Nephron progenitor cell (in vitro differentiated cells): ENCODE results near the gene FBF1.

Experiments used
- DNase-seq: peaks from one replicate; pipeline ENCODE4 v3.0.0; 2021
- H3K27ac Mint-ChIP-seq: 2 replicates; pipeline ENCODE4 v1.8.0; 2021; ENCODE audit warnings: mild to moderate bottlenecking, moderate library complexity, mixed read lengths
- H3K27me3 Mint-ChIP-seq: 2 replicates; pipeline ENCODE4 v1.8.0; 2021; ENCODE audit warnings: mild to moderate bottlenecking, low read depth, mixed read lengths; ENCODE audit not compliant: poor library complexity
- H3K36me3 Mint-ChIP-seq: 2 replicates; pipeline ENCODE4 v1.8.0; 2021; ENCODE audit warnings: low read depth, mixed read lengths
- H3K4me1 Mint-ChIP-seq: 2 replicates; pipeline ENCODE4 v1.8.0; 2021; ENCODE audit warnings: mixed read lengths
- H3K4me3 Mint-ChIP-seq: 2 replicates; pipeline ENCODE4 v1.8.0; 2021; ENCODE audit warnings: mild to moderate bottlenecking, moderate library complexity, mixed read lengths
- H3K9me3 Mint-ChIP-seq: 2 replicates; pipeline ENCODE4 v1.8.0; 2021; ENCODE audit warnings: mild to moderate bottlenecking, moderate library complexity, mixed read lengths
- CTCF ChIP-seq: fragments of 200-600 bp; sonication (generic); IDR thresholded peaks from 2 replicates; pipeline ENCODE4 v1.5.0; 2021; ENCODE audit warnings: antibody characterized with exemption

FBF1 gene

GRCh38 chr17:75908201-75908600 lies 32.6 kb downstream of the FBF1 start:
- no peak overlapping the region for H3K27ac Mint-ChIP-seq
- DNase-seq = no peak
- TF ChIP-seq CTCF = no peak
- H3K4me1 Mint-ChIP-seq = peaks cover 8% of the 10 kb centered on the region
- H3K4me3 Mint-ChIP-seq = no peak overlapping the region
- no peaks in the 10 kb centered on the region for H3K36me3 Mint-ChIP-seq
- H3K9me3 Mint-ChIP-seq = no peaks in the 10 kb centered on the region
- no peaks in the 10 kb centered on the region for H3K27me3 Mint-ChIP-seq

DNA sequence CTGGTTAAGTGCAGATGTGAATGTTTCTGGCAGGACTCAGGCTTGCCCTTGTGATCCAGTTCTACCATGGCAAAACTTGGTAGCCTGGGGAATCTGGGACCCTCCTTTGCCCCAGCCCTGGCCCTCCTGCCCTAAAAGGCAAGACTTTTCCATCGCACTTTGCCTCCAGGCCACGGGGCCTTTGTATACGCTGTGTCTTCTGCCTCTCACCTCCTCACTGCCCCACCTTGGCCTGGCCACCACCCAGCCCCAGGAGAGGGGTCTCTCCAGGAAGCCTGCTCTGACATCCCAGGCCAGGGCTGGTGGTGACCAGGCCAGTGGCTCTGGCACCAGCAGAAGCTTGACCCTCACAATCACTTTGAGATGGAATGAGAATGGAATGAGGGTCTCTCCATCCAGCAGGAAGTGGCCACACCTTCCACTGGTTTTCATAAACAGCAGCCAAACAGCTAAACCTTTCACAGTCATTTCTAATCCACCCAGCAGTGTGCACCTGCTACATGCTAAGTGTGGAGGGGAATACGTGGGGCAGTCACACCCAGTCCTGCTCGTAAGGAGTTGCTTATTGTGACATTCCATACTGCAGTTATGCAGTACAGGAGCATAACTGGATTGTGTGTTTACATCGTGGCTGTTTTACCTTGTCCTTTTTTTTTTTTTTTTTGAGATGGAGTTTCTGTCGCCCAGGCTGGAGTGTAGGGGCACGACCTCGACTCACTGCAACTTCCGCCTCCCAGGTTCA lies 34.5 kb downstream of the FBF1 start:
- H3K27me3 Mint-ChIP-seq = no peaks in the 10 kb centered on the region
- no peaks in the 10 kb centered on the region for H3K9me3 Mint-ChIP-seq
- no peak for DNase-seq
- no peaks in the 10 kb centered on the region for H3K36me3 Mint-ChIP-seq
- H3K27ac Mint-ChIP-seq = no peak overlapping the region
- H3K4me1 Mint-ChIP-seq = peaks cover 8% of the 10 kb centered on the region
- no peak overlapping the region for H3K4me3 Mint-ChIP-seq
- no peak for TF ChIP-seq CTCF

- no peaks in the 10 kb centered on the region for H3K27me3 Mint-ChIP-seq
- peaks cover 6% of the 10 kb centered on the region for H3K36me3 Mint-ChIP-seq
- peaks cover 5% of the 10 kb centered on the region for H3K4me1 Mint-ChIP-seq
Observed at GRCh38 chr17:75904749-75905521, 35.9 kb downstream of the FBF1 start, which contains the start of gene MRPL38. Gene MRPL38, minus strand, starts transcription at chr17:75904884. Its CDS starts 9 bp downstream, at chr17:75904875.

DNA sequence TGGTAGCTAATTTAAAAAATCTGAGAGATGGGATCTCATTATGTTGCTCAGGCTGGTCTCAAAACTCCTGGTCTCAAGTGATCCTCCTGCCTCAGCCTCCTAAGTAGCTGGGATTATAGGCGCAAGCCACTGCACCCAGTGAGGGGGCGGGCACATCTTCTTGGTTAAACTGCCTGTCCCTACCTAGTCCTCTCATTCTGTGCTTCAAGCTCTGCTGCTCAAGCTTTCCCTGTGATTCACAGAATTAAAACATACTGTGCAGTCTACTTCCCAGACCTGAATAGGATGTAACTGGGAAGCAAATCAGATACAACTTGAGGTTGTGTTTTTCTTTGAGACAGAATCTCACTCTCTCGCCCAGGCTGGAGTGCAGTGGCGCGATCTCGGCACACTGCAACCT lies 38.4 kb downstream of the FBF1 start:
- Mint-ChIP-seq H3K4me1 (peaks cover 11% of the 10 kb centered on the region), H3K27me3 (no peaks in the 10 kb centered on the region), H3K4me3 (no peak overlapping the region), H3K9me3 (no peaks in the 10 kb centered on the region), H3K27ac (no peak overlapping the region), H3K36me3 (peaks cover 18% of the 10 kb centered on the region)
- no peak for DNase-seq
- no peak for TF ChIP-seq CTCF

More at GRCh38 chr17:75904749-75905521, 35.9 kb downstream of the FBF1 start, which contains the start of gene MRPL38:
- TF ChIP-seq CTCF = peak; percentile 96
- DNase-seq = peak; percentile 94
- peak within 1 kb of the TSS; percentile 96 for H3K27ac Mint-ChIP-seq
- no peaks in the 10 kb centered on the region for H3K9me3 Mint-ChIP-seq
- peak within 1 kb of the TSS; percentile 97 for H3K4me3 Mint-ChIP-seq

DNA sequence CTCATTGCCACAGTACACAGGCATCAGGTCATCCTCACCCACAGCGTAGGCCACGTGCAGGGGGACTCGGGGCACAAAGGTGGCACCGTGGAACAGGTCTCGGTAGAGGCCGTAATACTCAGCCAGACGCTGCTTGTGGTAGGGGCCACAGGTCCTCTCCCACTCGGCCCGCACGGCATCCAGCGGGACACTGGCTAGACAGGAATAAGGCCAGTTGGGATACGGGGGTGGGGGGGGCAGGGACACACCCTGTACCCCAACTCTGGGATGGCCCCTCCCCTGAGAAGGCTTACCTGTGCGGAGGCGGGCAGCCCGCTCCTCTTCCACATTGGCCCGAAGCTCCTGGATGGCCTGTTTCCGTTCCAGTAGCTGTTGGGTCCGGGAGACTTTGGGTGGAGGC lies 39.1 kb downstream of the FBF1 start:
- H3K27me3 Mint-ChIP-seq = no peaks in the 10 kb centered on the region
- no peaks in the 10 kb centered on the region for H3K9me3 Mint-ChIP-seq
- peaks cover 14% of the 10 kb centered on the region for H3K4me1 Mint-ChIP-seq
- no peak for DNase-seq
- peaks cover 18% of the 10 kb centered on the region for H3K36me3 Mint-ChIP-seq
- H3K27ac Mint-ChIP-seq = no peak overlapping the region
- H3K4me3 Mint-ChIP-seq = no peak overlapping the region
- no peak for TF ChIP-seq CTCF
